HepG2 (cell line): ENCODE measurements around the gene RBBP5. TPM values are rescaled to one million over a fixed set of nuclear protein-coding genes. Genes with fewer than 3 reads are reported as not detected.

Source experiments
- ATAC-seq: fragments of 200-7000 bp; cut with Tn5 transposase; 3 replicates; pipeline ENCODE4 v1.9.1; 2020; ENCODE audit warnings: mild to moderate bottlenecking, moderate library complexity
- BruUV-seq: library from RNA; stranded (reverse); fragments of 400-500 nt; replicated peaks from 2 replicates; lab custom pipeline; 2021; lab: Mats Ljungman, UMichigan
- CTCF ChIA-PET: fragments of 300-600 bp; formaldehyde crosslinking; extraction: SDS; loops from one replicate; lab custom pipeline; 2021; ENCODE audit warnings: low total read pairs, inconsistent platforms, low intra/inter-chr PET ratio; lab: Yijun Ruan, JAX
- POLR2A ChIA-PET: fragments of 350-600 bp; sonication (Branson Sonifier 250); formaldehyde crosslinking; loops from one replicate; lab custom pipeline; 2020; ENCODE audit warnings: antibody characterized with exemption, inconsistent platforms; lab: Yijun Ruan, JAX
- DNase-seq: peaks from one replicate; pipeline ENCODE4 v3.0.0-alpha.2; 2015; ENCODE audit warnings: low spot score
- FAIRE-seq: peaks from 3 replicates; lab custom pipeline; 2011; peaks lifted over from hg19 to GRCh38; lab: Jason Lieb, UNC
- H2AFZ ChIP-seq: one replicate; pipeline ENCODE4 v1.6.1; 2011; ENCODE audit warnings: low read length, inconsistent platforms
- H3K27ac ChIP-seq: fragments of 300-600 bp; 3 replicates; pipeline ENCODE4 v1.8.0; 2011; ENCODE audit warnings: mixed run types, mild to moderate bottlenecking, mixed read lengths, low read length, inconsistent platforms; ENCODE audit not compliant: insufficient read depth; ENCODE audit errors: extremely low read length
- H3K27me3 ChIP-seq, 2 experiments: fragments of 200-600 bp in 1 of 2; 2 replicates in 1 of 2; 3 replicates in 1 of 2; pipeline versions ENCODE4 v1.6.0 to v1.8.0; 2011; ENCODE audit warnings: low read length in 2 of 2, mild to moderate bottlenecking in 2 of 2, moderate library complexity in 2 of 2, inconsistent platforms in 1 of 2; ENCODE audit not compliant: insufficient read depth in 2 of 2, control insufficient read depth in 1 of 2
- H3K36me3 ChIP-seq, 2 experiments: fragments of 200-600 bp in 1 of 2; replicated peaks in 1 of 2; 2 replicates in 1 of 2; 3 replicates in 1 of 2; pipeline versions ENCODE4 v1.5.1 to v1.8.0; 2011; ENCODE audit warnings: low read length in 2 of 2, inconsistent platforms in 1 of 2; ENCODE audit not compliant: insufficient read depth in 2 of 2, control insufficient read depth in 1 of 2
- H3K4me1 ChIP-seq: 2 replicates; pipeline ENCODE4 v1.5.1; 2012; ENCODE audit warnings: low read length, inconsistent platforms; ENCODE audit not compliant: insufficient read depth
- H3K4me2 ChIP-seq: 2 replicates; pipeline ENCODE4 v1.6.0; 2011; ENCODE audit warnings: low read depth, low read length, inconsistent platforms
- H3K4me3 ChIP-seq, 3 experiments: fragments of 200-600 bp in 1 of 3; sonication (generic), shearing (Covaris generic) in 1 of 3; replicated peaks in 1 of 3; 2 replicates each; pipeline ENCODE4 v1.5.1; 2011 to 2016; ENCODE audit warnings: low read length in 3 of 3, inconsistent platforms in 2 of 3, low read depth in 2 of 3, mild to moderate bottlenecking in 2 of 3, control low read depth in 1 of 3, mixed read lengths in 1 of 3; ENCODE audit not compliant: insufficient read depth in 1 of 3
- H3K79me2 ChIP-seq: one replicate; pipeline ENCODE4 v1.6.1; 2011; ENCODE audit warnings: low read length, inconsistent platforms; ENCODE audit not compliant: insufficient read depth
- H3K9ac ChIP-seq: 2 replicates; pipeline ENCODE4 v1.6.0; 2011; ENCODE audit warnings: mild to moderate bottlenecking, low read depth, low read length, inconsistent platforms; ENCODE audit not compliant: insufficient read depth
- H3K9me3 ChIP-seq: 2 replicates; pipeline ENCODE4 v1.5.1; 2012; ENCODE audit warnings: mild to moderate bottlenecking, low read length
- H4K20me1 ChIP-seq: 2 replicates; pipeline ENCODE4 v1.6.0; 2011; ENCODE audit warnings: inconsistent platforms, mild to moderate bottlenecking, low read length, moderate library complexity; ENCODE audit not compliant: insufficient read depth
- TGIF2 ChIP-seq: IDR thresholded peaks from 2 replicates; pipeline ENCODE4 v1.6.1; 2016; ENCODE audit warnings: control low read depth, missing compliant biosample characterization
- WGBS: methylation state at CpG from one replicate; pipeline ENCODE4 v1.1.6; 2017; ENCODE audit warnings: low lambda C conversion rate; 5-methylcytosine and 5-hydroxymethylcytosine counted together
- in situ Hi-C: cut with HindIII; loops from 2 replicates; pipeline ENCODE4 v1.10.0; 2017; ENCODE audit warnings: low pct_unique_long_range_greater_than_20kb; ENCODE audit not compliant: extremely low pct_ligation_motif_present
- intact Hi-C: fragments of 100-400 bp; cut with micrococcal nuclease; formaldehyde crosslinking; loops from one replicate; pipeline ENCODE4 v1.10.0; 2022; ENCODE audit not compliant: unreplicated experiment
- polyA plus RNA-seq, 8 experiments: library from polyadenylated mRNA; depleted of rRNA in 3 of 8; stranded (reverse) in 7 of 8; unstranded in 1 of 8; fragments of >200 nt; fragmentation: Illumina TruSeq in 4 of 8; extraction: Trizol in 4 of 8; gene quantifications; 2 replicates each; pipeline versions ENCODE4 v1.2.1 to v1.2.3, GENCODE V29; 2011 to 2016; ENCODE audit warnings: low read depth in 4 of 8, missing spikeins in 1 of 8, mixed read lengths in 1 of 8; ENCODE audit not compliant: insufficient read depth in 1 of 8
- total RNA-seq, 5 experiments: library from RNA; depleted of rRNA; stranded (reverse); fragments of >200 nt; fragmentation: Illumina TruSeq; extraction: Trizol; gene quantifications; 2 replicates each; pipeline ENCODE4 v1.2.3, GENCODE V29; 2016; ENCODE audit warnings: low read depth in 1 of 5
- TF ChIP-seq, protein P1 (sequence below): sonication (generic); formaldehyde crosslinking; IDR thresholded peaks from 2 replicates; pipeline ENCODE4 v1.8.0; 2022; ENCODE audit warnings: missing genetic modification reagents, mild to moderate bottlenecking, borderline replicate concordance
- TF ChIP-seq, protein P2 (sequence below): IDR thresholded peaks from 2 replicates; pipeline ENCODE4 v1.6.1; 2016; ENCODE audit warnings: missing compliant biosample characterization, missing genetic modification reagents, borderline replicate concordance

RBBP5 gene
- total and polyA plus RNA-seq, 2 of the 13 experiments (the other 11 are each of a cell fraction or from before 2014, with no cell fraction given): 6.6 to 17.1 TPM

DNA sequence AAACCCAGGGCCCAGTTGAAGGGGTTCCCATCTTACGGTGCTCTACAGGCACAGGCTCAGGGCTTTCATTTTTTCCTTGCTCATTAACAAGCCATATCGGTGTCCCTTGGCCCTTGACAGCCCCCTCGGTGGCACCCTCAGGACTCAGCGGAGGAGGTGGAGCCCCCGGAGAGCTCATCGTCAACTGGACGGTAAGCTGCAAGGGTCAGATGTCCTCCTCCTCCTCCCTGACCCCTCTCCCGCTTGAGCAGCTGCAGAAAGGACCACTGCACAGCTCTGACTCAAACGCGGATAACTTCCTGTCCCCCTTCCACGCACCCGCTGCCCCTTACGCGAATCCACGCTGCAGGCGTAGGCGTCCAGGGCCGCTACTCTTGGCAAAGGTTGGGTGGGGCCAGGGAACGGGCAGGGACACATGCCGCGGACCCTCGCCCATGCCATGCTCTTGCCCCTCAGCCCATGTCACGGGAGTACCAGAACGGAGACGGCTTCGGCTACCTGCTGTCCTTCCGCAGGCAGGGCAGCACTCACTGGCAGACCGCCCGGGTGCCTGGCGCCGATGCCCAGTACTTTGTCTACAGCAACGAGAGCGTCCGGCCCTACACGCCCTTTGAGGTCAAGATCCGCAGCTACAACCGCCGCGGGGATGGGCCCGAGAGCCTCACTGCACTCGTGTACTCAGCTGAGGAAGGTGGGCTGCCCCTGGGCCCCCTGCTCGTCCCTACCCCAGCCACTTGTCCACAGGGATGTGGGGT is 52.2 kb downstream of the RBBP5 start:
- Histone ChIP-seq H3K9me3 (no peaks in the 10 kb centered on the region), H3K36me3 (no peaks in the 10 kb centered on the region), H3K27me3 (peaks cover 0 to 33% of the 10 kb centered on the region in 2 experiments; a peak in 3 of 5 replicates), H3K9ac (no peak overlapping the region), H3K79me2 (no peaks in the 10 kb centered on the region), H2AFZ (no peak overlapping the region), H3K4me1 (no peaks in the 10 kb centered on the region), H3K4me3 (no peak overlapping the region), H4K20me1 (no peaks in the 10 kb centered on the region), H3K27ac (no peak overlapping the region), H3K4me2 (no peak overlapping the region)
- TF ChIP-seq, protein P1, sequence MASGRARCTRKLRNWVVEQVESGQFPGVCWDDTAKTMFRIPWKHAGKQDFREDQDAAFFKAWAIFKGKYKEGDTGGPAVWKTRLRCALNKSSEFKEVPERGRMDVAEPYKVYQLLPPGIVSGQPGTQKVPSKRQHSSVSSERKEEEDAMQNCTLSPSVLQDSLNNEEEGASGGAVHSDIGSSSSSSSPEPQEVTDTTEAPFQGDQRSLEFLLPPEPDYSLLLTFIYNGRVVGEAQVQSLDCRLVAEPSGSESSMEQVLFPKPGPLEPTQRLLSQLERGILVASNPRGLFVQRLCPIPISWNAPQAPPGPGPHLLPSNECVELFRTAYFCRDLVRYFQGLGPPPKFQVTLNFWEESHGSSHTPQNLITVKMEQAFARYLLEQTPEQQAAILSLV (CRISPR knock-in tag): no peak
- no peak for TF ChIP-seq TGIF2
- TF ChIP-seq, protein P2, sequence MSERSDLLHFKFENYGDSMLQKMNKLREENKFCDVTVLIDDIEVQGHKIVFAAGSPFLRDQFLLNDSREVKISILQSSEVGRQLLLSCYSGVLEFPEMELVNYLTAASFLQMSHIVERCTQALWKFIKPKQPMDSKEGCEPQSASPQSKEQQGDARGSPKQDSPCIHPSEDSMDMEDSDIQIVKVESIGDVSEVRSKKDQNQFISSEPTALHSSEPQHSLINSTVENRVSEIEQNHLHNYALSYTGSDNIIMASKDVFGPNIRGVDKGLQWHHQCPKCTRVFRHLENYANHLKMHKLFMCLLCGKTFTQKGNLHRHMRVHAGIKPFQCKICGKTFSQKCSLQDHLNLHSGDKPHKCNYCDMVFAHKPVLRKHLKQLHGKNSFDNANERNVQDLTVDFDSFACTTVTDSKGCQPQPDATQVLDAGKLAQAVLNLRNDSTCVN (CRISPR knock-in tag): no peak
- FAIRE-seq (no peak), DNase-seq (no peak), ATAC-seq (no peak)
- ChIA-PET POLR2A (no interaction called here), CTCF (no interaction called here)
- in situ Hi-C loops: loop anchor here (10.0 kb wide), 1 partner anchor 185 kb away; no protein-coding TSS in a partner anchor
- BruUV-seq: no TSS peak
- 63% methylated on average over 30 of the region's 42 CpGs for WGBS
- intact Hi-C loops: no loop called here
